Activated naive CD8-positive, alpha-beta T cell treated with anti-CD3 and anti-CD28 coated beads, Interleukin-2, amount 10 ng/mL, durations not matched to agents 7 days and 5 days (primary cell): Measurements from ENCODE around the gene KRTAP10-11. TPM values are rescaled to one million over a fixed set of nuclear protein-coding genes. Genes with fewer than 3 reads are reported as not detected.
"Not testable (repeated sequence)": the region's sequence is repeated elsewhere in the genome, so short reads cannot be mapped to it uniquely, and the experiment has no call there.

Source experiments
- ATAC-seq: fragments of 150-1000 bp; cut with Tn5 transposase; one replicate; pipeline ENCODE4 v1.10.0; 2021; ENCODE audit warnings: low read depth, moderate library complexity
- POLR2A ChIA-PET: fragments of 350-600 bp; sonication (Branson Sonifier 250); formaldehyde crosslinking; loops from one replicate; lab custom pipeline; 2021; ENCODE audit warnings: antibody characterized with exemption; lab: Charles Lee
- DNase-seq: peaks from one replicate; pipeline ENCODE4 v3.0.0; 2021
- H3K27ac Mint-ChIP-seq: one replicate; pipeline ENCODE4 v1.8.0; 2022; ENCODE audit warnings: mild to moderate bottlenecking, mixed read lengths
- H3K27me3 Mint-ChIP-seq: one replicate; pipeline ENCODE4 v1.8.0; 2022; ENCODE audit warnings: mild to moderate bottlenecking, moderate library complexity, mixed read lengths
- H3K36me3 Mint-ChIP-seq: one replicate; pipeline ENCODE4 v1.8.0; 2021; ENCODE audit warnings: mild to moderate bottlenecking, mixed read lengths
- H3K4me1 Mint-ChIP-seq: one replicate; pipeline ENCODE4 v1.8.0; 2021; ENCODE audit warnings: mixed read lengths
- H3K4me3 Mint-ChIP-seq: one replicate; pipeline ENCODE4 v1.8.0; 2022; ENCODE audit warnings: mild to moderate bottlenecking, moderate library complexity, mixed read lengths
- H3K9me3 Mint-ChIP-seq: one replicate; pipeline ENCODE4 v1.8.0; 2021; ENCODE audit warnings: mixed read lengths
- total RNA-seq, 2 experiments: library from RNA; stranded (reverse); gene quantifications; one replicate each; pipeline ENCODE4 v1.2.3, GENCODE V29; 2021

Gene KRTAP10-11
- total RNA-seq, 2 experiments from 2014 or later: not detected

GRCh38 chr21:44670642-44671432 is 24.6 kb downstream of the KRTAP10-11 start:
- ATAC-seq: no peak
- Mint-ChIP-seq H3K36me3 (peaks cover 2% of the 10 kb centered on the region), H3K4me1 (no peaks in the 10 kb centered on the region), H3K27me3 (peaks cover 6% of the 10 kb centered on the region), H3K27ac (no peak overlapping the region), H3K4me3 (no peak overlapping the region), H3K9me3 (peaks cover 26% of the 10 kb centered on the region)
- POLR2A ChIA-PET: no interaction called here
- no peak for DNase-seq

- Mint-ChIP-seq H3K27me3 (peaks cover 8% of the 10 kb centered on the region), H3K36me3 (peaks cover 2% of the 10 kb centered on the region), H3K9me3 (peaks cover 28% of the 10 kb centered on the region), H3K27ac (no peak overlapping the region), H3K4me1 (no peaks in the 10 kb centered on the region), H3K4me3 (no peak overlapping the region)
- DNase-seq (no peak), ATAC-seq (no peak)
- POLR2A ChIA-PET: no interaction called here
Measured at GRCh38 chr21:44671911-44672310, 25.7 kb downstream of the KRTAP10-11 start.

GRCh38 chr21:44677881-44678280 is 31.7 kb downstream of the KRTAP10-11 start:
- Mint-ChIP-seq H3K27me3 (peaks cover 17% of the 10 kb centered on the region), H3K4me3 (no peak overlapping the region), H3K27ac (no peak overlapping the region), H3K9me3 (peaks cover 11% of the 10 kb centered on the region), H3K4me1 (no peaks in the 10 kb centered on the region), H3K36me3 (peaks cover 1% of the 10 kb centered on the region)
- POLR2A ChIA-PET: no interaction called here
- ATAC-seq (no peak), DNase-seq (no peak)

GRCh38 chr21:44681152-44681551 is 34.9 kb downstream of the KRTAP10-11 start:
- no peaks in the 10 kb centered on the region for H3K36me3 Mint-ChIP-seq
- no peaks in the 10 kb centered on the region for H3K9me3 Mint-ChIP-seq
- H3K27ac Mint-ChIP-seq: no peak overlapping the region
- POLR2A ChIA-PET: interaction anchor here (0.9 kb wide), 1 partner anchor 62 kb away, joined by 3 read pairs; no protein-coding TSS in a partner anchor
- peaks cover 3% of the 10 kb centered on the region for H3K4me1 Mint-ChIP-seq
- peaks cover 12% of the 10 kb centered on the region for H3K27me3 Mint-ChIP-seq
- ATAC-seq (no peak), DNase-seq (no peak)
- no peak overlapping the region for H3K4me3 Mint-ChIP-seq

GRCh38 chr21:44681861-44682579 is 35.8 kb downstream of the KRTAP10-11 start, which contains the start of gene KRTAP12-1:
Gene KRTAP12-1 (minus strand): TSS chr21:44682163. CDS start chr21:44682123, 40 bp downstream.
- Mint-ChIP-seq H3K36me3 (no peaks in the 10 kb centered on the region), H3K27ac (no peak within 1 kb of the TSS), H3K4me3 (no peak within 1 kb of the TSS), H3K4me1 (peaks cover 5% of the 10 kb centered on the region), H3K9me3 (no peaks in the 10 kb centered on the region), H3K27me3 (peaks cover 12% of the 10 kb centered on the region)
- POLR2A ChIA-PET: interaction anchor here (0.9 kb wide), 1 partner anchor 63 kb away, joined by 3 read pairs; no protein-coding TSS in a partner anchor
- no peak for DNase-seq
- no peak for ATAC-seq

GRCh38 chr21:44682580-44683151 is 36.5 kb downstream of the KRTAP10-11 start:
- Mint-ChIP-seq H3K27ac (no peak overlapping the region), H3K36me3 (no peaks in the 10 kb centered on the region)
- ATAC-seq: no peak

GRCh38 chr21:44684077-44684476 is 37.9 kb downstream of the KRTAP10-11 start:
- no peak overlapping the region for H3K27ac Mint-ChIP-seq
- peaks cover 12% of the 10 kb centered on the region for H3K27me3 Mint-ChIP-seq
- no peaks in the 10 kb centered on the region for H3K9me3 Mint-ChIP-seq
- ATAC-seq (no peak), DNase-seq (no peak)
- H3K36me3 Mint-ChIP-seq: no peaks in the 10 kb centered on the region
- peaks cover 5% of the 10 kb centered on the region for H3K4me1 Mint-ChIP-seq
- POLR2A ChIA-PET: no interaction called here
- no peak overlapping the region for H3K4me3 Mint-ChIP-seq

More at GRCh38 chr21:44682580-44683151, 36.5 kb downstream of the KRTAP10-11 start:
- no peaks in the 10 kb centered on the region for H3K9me3 Mint-ChIP-seq
- peaks cover 12% of the 10 kb centered on the region for H3K27me3 Mint-ChIP-seq
- no peak overlapping the region for H3K4me3 Mint-ChIP-seq
- H3K4me1 Mint-ChIP-seq: peaks cover 5% of the 10 kb centered on the region
- POLR2A ChIA-PET: no interaction called here
- DNase-seq: no peak

GRCh38 chr21:44684483-44684882 is 38.3 kb downstream of the KRTAP10-11 start:
- Mint-ChIP-seq H3K4me3 (no peak overlapping the region), H3K27ac (no peak overlapping the region)

GRCh38 chr21:44685050-44685449 is 38.8 kb downstream of the KRTAP10-11 start:
- POLR2A ChIA-PET, H3K4me3 Mint-ChIP-seq, H3K9me3 Mint-ChIP-seq, DNase-seq, H3K36me3 Mint-ChIP-seq, H3K27me3 Mint-ChIP-seq, H3K4me1 Mint-ChIP-seq, H3K27ac Mint-ChIP-seq, ATAC-seq: not testable (repeated sequence)

More at GRCh38 chr21:44684483-44684882, 38.3 kb downstream of the KRTAP10-11 start:
- POLR2A ChIA-PET: no interaction called here
- DNase-seq (no peak), ATAC-seq (no peak)
- peaks cover 11% of the 10 kb centered on the region for H3K27me3 Mint-ChIP-seq
- H3K36me3 Mint-ChIP-seq: no peaks in the 10 kb centered on the region
- no peaks in the 10 kb centered on the region for H3K9me3 Mint-ChIP-seq
- peaks cover 5% of the 10 kb centered on the region for H3K4me1 Mint-ChIP-seq

GRCh38 chr21:44686000-44686781 is 40.0 kb downstream of the KRTAP10-11 start:
- no peaks in the 10 kb centered on the region for H3K36me3 Mint-ChIP-seq
- no peak overlapping the region for H3K27ac Mint-ChIP-seq
- DNase-seq (no peak), ATAC-seq (no peak)
- no peak overlapping the region for H3K4me3 Mint-ChIP-seq
- peaks cover 1% of the 10 kb centered on the region for H3K9me3 Mint-ChIP-seq
- H3K4me1 Mint-ChIP-seq: peaks cover 5% of the 10 kb centered on the region
- POLR2A ChIA-PET: no interaction called here
- H3K27me3 Mint-ChIP-seq: peaks cover 6% of the 10 kb centered on the region

GRCh38 chr21:44686843-44687561 is 40.8 kb downstream of the KRTAP10-11 start:
- Mint-ChIP-seq H3K27ac (peak overlapping the region; percentile 12), H3K4me3 (no peak overlapping the region), H3K9me3 (peaks cover 1% of the 10 kb centered on the region), H3K27me3 (peaks cover 5% of the 10 kb centered on the region), H3K36me3 (no peaks in the 10 kb centered on the region), H3K4me1 (peaks cover 5% of the 10 kb centered on the region)
- POLR2A ChIA-PET: no interaction called here
- DNase-seq (no peak), ATAC-seq (no peak)

- Mint-ChIP-seq H3K36me3 (no peaks in the 10 kb centered on the region), H3K4me1 (peaks cover 5% of the 10 kb centered on the region), H3K9me3 (peaks cover 3% of the 10 kb centered on the region), H3K27me3 (peaks cover 3% of the 10 kb centered on the region), H3K27ac (no peak overlapping the region), H3K4me3 (no peak overlapping the region)
- no peak for DNase-seq
- ATAC-seq: no peak
- POLR2A ChIA-PET: no interaction called here
Measured at GRCh38 chr21:44687671-44688070, 41.5 kb downstream of the KRTAP10-11 start.
